GM21526 (cell line): Measurements from ENCODE around the gene FAS.

Experiments used
- ATAC-seq: cut with Tn5 transposase; IDR thresholded peaks from one replicate; pipeline ENCODE4 v1.9.1; 2021; ENCODE audit warnings: moderate library complexity; ENCODE audit not compliant: unreplicated experiment, low FRiP score

The FAS gene

DNA sequence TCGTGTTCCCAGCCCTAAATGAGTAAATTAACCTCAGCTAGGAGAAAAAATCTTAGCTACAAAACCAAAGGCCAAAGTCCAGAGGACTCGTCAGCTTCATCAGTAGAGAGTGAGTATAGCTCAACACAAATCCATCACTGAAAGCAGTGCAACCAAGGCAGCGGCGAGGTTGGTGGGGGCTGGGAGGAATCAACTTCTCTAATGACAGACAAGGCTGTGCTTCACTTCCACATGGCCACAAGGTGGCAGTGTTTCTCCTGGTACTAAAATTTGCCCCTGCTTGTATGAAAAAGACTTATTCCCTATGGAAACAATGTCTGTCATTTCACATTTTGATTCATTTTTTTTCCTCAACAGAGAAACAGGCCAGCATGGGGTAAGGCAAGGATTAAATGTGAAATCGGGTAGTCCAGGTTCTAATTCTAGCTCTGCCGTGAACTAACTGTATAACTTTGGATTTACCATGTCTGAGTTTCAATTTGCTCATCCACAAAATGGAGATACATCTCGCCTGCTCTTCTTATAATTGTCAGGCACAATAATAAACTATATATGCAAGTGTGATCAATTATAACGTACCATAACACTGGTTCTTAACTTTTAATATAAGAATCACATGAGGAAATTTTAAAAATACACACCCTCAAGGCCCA lies 39.3 kb downstream of the FAS start:
- no peak for ATAC-seq

DNA sequence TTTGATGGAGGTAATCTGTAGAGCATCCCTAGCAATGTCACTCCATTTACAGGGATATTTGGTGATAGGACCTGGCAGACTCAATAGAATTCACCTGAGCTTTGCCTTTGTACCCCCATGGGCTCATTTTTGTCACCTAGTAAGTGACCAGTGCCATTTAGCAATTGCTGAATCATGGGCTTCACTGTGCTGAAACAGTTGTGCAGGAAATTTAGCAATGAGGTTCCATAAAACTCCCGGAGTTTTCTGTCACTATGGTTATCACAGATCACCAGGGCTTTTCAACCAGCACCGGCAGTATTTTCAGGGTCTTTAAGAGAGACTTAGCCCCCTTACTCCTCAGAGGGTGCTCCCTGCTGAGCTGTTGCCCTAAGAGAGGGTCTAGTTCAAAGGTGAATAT lies 40.2 kb downstream of the FAS start:
- ATAC-seq: no peak

DNA sequence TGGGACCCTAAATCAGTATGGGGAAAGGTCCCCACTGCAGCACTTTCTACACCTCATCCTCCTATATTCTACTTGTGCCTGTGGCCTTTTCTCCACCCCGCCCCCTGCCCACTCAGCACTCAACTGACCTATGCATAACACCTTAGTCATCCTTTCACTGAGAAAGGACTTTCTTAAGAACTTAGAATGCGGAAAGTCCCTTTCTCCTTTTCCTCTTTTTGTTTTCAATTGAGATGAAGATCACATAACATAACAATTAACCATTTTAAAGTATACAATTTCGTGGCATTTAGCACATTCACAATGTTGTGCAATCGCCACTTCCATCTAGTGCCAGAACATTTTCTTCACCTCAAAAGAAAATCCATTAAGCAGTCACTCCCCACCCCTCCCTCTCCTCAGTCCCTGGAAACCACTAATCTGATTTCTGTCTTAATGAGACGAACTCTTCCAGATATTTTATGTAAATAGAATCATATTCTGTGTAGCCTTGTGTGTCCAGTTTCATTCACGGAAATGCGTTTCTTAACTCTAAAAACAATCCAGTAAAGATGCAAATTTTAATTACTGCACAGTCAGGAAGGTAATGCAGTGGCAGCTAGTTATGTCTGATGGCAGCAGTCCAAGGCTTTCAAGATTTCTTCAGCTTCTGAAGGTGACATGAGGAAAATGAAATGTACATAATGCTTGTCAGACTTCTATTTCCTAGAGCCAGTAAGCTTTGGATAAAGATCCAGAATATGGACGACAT lies 41.7 kb downstream of the FAS start:
- ATAC-seq: peak; percentile 44

DNA sequence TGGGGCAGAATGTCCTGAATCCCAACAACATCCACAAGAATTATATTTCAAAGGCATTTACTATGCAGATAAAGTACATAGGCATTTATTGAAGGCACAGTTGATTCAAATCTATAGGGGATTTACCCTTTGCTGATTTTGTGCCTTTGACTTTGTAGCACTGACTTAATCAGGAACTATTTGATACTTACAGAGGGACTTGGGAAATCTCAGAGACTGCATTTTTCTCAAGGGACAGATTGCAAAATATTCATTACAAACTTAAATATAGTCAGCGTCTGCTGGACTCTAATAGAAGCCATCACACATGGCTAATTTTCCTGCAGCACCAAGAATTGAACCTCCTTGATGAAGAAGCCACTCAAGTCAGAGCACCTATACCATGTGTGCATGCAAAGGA lies 44.9 kb downstream of the FAS start:
- ATAC-seq: no peak

DNA sequence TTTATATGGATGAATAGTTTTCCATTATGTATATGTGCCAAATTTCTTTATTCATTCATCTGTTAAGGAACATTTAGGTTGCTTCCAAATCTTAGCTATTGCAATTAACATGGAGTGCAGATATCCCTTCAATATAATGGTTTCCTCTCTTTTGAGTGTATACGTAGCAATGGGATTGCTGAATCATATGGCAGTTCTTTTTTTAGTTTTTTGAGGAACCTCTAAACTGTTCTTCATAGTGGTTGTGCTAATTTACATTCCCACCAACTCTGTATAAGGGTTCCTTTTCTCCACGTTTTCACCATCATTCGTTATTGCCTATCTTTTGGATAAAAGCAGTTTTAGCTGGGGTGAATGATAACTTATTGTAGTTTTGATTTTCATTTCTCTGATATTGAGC lies 46.5 kb downstream of the FAS start:
- ATAC-seq: no peak

DNA sequence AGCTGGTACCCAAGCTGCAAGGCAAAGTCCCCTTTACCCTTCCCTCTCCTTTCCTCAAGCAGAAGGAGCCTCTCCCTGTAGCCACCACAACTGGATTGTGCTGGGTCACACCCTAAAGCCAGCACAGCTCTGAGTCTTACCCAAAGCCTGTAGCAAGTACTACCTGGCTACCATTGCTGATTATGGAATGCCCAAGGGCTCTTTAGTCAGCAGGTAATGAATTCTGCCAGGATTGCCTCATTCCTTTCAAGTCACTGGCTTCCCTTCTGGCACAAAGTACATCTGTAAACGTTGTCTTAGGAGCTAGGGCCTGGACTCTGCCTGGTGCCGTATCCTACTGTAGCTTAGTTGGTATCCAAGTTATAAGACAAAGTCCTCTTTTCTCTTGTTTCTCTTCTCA lies 52.0 kb downstream of the FAS start:
- ATAC-seq: no peak

DNA sequence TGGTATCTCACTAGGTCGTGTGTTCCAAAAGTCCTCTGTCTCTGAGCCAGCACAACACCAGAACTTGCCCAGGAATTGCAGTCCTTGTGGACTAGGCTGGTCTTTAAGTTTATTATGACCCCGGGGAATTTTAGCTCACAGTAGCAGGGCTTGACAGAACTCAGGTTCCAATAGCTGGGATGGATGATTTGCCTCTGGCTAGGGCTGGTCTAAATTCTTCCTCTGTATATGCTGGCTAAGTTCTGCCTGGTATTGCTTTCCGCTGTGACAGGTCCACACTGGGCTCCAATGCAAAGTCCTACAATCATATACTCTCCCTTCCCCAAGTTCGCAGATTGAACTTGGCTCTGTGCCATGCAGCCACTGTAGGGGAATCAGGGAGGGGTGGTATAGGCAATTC lies 52.5 kb downstream of the FAS start:
- ATAC-seq: no peak

DNA sequence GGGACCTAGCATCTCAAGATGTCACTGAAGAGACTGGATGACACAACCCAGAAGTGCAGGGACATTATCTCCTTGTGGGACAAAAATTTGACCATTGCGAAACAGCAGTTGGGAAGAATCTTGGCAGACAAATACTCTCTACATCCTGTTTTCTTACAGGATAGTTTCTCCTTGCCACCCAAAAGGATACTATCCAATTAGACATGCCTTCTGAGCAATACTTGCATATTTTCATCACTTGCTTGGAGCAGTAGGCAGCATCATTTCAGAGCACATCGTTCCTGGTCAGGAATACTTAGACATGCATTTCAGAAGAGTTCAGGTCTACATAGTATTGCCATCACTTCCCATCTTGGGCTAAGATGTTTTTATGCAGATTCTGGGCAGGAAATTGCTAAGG lies 56.8 kb downstream of the FAS start:
- no peak for ATAC-seq

DNA sequence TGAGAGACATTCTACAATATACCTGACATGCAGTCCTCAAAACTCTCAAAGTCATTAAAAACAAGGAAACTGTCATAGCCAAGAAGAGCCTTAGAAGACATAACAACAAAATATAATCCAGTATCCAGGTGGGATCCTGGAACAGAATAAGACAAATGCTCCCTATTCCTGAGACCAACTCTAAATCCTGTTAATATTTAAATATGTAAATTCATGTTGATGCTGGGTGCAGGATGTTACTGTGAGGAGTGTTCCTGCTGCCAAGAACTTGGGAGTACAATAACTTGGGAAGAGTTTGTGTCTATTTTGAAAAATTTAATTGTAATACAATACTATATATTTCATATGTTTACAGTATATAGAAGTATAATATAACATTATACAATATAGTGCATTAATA lies 61.0 kb downstream of the FAS start:
- ATAC-seq: no peak

DNA sequence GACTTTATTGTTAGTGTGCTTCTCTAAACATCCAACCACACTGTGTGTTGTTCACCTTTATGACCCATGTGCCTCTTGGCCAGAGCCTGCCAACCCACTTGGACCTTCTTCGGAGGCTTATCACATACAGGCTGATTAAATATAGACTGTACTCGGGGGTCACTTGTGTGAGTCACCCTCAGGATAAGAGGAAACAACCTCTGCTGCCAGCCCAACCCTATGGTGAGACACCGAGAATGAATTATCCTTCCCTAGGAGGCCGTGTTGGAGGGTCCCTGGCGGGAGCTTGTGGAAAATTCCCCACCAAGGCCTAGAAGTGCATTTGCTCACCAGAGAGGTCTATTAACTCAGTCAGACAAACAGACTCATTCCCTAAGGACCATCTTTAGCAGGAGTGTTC lies 63.0 kb downstream of the FAS start:
- ATAC-seq: no peak

DNA sequence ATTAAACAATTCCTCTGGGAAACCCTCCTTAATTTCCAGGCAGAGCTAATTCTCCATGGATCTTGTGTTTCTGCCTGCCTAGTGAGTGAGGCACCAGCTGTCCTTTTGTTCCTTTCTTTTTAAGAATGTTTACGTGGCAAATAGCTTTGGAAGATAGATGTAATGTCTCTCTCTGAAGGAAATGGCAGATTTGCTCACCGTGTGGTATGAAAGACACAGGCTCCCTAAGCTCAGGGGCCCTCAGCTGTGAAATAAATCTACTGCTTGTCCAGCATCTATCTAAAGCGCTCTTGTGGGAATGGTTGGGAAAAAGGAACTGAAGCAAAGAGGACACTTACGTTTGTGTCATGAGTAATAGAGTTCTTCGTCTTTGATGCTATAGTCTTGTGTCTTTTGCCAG lies 64.6 kb downstream of the FAS start:
- no peak for ATAC-seq

DNA sequence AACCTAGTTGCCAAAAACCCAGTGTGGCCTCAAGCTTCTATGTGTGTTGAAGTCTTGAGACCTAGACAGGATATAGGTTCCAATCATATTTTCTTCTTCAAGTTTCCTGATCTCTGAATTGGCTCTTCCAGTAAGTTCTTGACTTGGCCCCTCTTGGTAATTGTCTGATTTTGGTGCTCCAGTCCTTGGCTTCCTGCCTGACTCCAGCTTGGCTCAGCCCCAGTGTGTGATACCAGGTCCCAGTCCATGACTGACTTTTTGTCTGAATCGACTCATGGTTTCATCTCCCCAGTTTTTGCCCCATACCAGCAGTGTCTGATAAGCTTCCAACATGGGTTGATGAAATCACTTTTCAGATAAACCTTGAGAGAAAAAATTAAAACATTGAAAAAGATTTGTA lies 72.3 kb downstream of the FAS start:
- no peak for ATAC-seq

DNA sequence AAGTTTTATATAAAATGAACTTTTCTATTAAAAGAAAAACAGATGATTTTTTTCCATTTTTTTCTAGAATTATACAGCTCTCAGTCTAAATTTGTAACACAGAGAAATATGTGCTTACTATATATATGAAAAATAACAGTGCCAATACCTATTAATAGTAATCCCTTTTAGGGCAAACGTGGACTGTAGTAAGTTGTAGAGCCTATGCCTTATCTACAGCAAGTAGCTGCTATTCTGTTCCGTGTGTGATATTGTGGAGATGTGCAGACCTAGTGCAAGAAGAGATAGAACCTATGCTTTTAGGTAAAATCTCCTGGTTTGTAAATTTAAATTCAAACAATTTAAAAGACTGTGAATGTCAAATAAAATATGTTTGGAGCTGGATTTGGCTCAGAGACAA lies 72.9 kb downstream of the FAS start:
- ATAC-seq: no peak

DNA sequence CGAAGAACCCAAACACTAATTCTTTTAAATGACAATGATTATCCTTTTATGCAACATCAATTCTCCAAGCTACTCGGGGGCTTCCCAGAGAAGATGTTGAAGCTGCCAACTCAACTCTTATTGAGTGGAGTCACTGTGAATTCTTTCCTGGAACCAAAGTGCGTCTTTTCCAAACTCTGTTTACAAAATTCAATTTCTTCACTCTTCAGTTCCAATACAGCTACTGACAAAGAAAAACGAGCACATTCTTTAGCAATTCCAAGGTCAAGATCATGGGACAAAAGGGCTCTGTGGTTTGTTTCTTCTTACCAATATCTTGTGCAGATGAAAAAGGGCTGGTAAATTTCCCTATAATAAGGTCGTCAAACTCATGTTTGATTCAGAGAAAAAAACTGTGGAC lies 74.2 kb downstream of the FAS start:
- no peak for ATAC-seq
